Measurements from ENCODE around the gene TRAF7.
"Not testable (repeated sequence)": the region's sequence is repeated elsewhere in the genome, so short reads cannot be mapped to it uniquely, and the experiment has no call there.

The TRAF7 gene

DNA sequence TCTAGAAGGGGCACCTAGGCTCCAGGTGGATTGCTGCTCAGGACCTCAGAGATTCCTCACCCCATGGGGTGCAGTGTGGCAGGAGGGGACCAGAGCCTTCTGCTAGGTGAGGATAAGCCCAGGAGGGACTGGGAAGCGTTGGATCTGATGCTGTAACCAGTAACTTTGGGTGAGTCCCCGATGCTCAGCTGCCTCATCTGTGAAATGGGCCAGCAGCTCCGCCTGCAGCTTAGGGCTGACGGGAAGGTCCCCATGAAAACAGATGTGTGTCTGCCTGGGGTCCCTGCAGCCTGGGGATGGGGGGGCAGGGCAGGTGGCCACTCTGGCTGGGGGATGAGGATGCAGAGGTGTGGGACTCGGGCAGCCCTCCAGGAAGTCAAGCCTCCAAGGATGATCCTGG, 43.5 kb downstream of the TRAF7 start:
- H3K9ac ChIP-seq (ENCODE audit: low read length): no peak overlapping the region
- H3K9me3 ChIP-seq (ENCODE audit: low read length): no peaks in the 10 kb centered on the region
- no peak overlapping the region for H3K4me3 ChIP-seq (ENCODE audit: low read depth, low read length, poor library complexity, severe bottlenecking)
- H3K27ac ChIP-seq (ENCODE audit: low read depth, low read length, poor library complexity, severe bottlenecking): no peak overlapping the region
- H2AFZ ChIP-seq (ENCODE audit: low read length): no peak overlapping the region
- peaks cover 31% of the 10 kb centered on the region; the same call in 1 of the 2 replicates for H3K27me3 ChIP-seq (ENCODE audit: insufficient read depth, low read length)
- H3F3A ChIP-seq (ENCODE audit: insufficient read depth, low read length): no peaks in the 10 kb centered on the region
- no peaks in the 10 kb centered on the region for H4K20me1 ChIP-seq (ENCODE audit: insufficient read depth, low read length)
- no peaks in the 10 kb centered on the region for H3K79me2 ChIP-seq (ENCODE audit: insufficient read depth, low read length)
- H3K9me2 ChIP-seq (ENCODE audit: low read depth, low read length): no peaks in the 10 kb centered on the region
- H3K4me1 ChIP-seq (ENCODE audit: insufficient read depth, low read length, severe bottlenecking): peaks cover 3% of the 10 kb centered on the region
- H3K4me2 ChIP-seq (ENCODE audit: low read length): no peak overlapping the region
- TF ChIP-seq, protein P1, sequence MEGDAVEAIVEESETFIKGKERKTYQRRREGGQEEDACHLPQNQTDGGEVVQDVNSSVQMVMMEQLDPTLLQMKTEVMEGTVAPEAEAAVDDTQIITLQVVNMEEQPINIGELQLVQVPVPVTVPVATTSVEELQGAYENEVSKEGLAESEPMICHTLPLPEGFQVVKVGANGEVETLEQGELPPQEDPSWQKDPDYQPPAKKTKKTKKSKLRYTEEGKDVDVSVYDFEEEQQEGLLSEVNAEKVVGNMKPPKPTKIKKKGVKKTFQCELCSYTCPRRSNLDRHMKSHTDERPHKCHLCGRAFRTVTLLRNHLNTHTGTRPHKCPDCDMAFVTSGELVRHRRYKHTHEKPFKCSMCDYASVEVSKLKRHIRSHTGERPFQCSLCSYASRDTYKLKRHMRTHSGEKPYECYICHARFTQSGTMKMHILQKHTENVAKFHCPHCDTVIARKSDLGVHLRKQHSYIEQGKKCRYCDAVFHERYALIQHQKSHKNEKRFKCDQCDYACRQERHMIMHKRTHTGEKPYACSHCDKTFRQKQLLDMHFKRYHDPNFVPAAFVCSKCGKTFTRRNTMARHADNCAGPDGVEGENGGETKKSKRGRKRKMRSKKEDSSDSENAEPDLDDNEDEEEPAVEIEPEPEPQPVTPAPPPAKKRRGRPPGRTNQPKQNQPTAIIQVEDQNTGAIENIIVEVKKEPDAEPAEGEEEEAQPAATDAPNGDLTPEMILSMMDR (IDR thresholded peaks at IDR 0.05; ENCODE audit: low read length): no peak
- no peak for TF ChIP-seq EZH2 (IDR thresholded peaks at IDR 0.05; ENCODE audit: borderline replicate concordance, low read length)
- no peaks in the 10 kb centered on the region for H3K36me3 ChIP-seq (ENCODE audit: insufficient read depth, low read length)

DNA sequence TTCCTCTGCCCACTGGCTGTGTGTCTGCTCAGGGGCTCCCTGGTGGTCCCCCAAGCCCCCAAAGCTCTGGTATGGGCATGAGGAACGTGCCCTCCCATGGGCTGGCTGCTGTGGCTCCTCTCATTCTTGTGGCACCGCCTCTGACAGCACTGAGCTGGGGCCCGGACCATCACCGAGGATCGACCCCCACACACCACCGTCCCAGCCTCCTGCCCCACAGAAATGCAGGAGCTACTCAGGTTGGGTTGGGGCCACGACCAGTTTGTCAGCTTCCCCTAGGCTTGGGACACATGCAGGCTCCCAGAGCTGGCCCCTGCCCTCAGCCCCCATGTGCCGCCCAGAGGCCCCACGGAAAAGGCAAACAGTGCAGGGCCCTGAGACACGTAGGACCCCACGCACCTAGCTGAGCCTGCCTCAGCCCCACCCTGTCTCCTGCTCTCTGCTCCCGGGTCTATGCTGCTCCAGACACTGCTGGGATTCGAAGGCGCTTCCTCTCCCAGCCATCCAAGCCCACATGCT, 44.1 kb downstream of the TRAF7 start:
- Histone ChIP-seq H3K4me2 (ENCODE audit: low read length) (no peak overlapping the region), H3K9ac (ENCODE audit: low read length) (no peak overlapping the region), H3K27me3 (ENCODE audit: insufficient read depth, low read length) (peaks cover 31% of the 10 kb centered on the region; the same call in 1 of the 2 replicates)

DNA sequence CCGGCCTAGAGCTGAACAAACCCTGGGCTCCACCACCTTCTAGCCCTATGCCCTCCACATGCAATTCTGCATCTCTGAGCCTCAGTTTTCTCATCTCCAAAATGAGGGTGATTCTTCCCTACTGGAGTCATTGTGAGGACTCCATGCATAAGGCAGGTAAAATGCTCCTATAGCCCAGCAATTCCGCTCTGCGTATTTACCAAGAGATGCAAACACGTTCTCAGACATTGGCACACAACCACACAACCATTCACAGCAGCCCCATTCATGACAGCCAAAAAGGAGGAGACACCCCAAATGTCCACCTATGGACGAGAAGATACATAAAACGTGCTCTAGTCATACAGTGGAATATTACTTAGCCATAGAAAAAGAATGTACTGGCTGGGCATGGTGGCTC, 44.7 kb downstream of the TRAF7 start:
- H3K9me2 ChIP-seq (ENCODE audit: low read depth, low read length): no peaks in the 10 kb centered on the region
- no peak overlapping the region for H2AFZ ChIP-seq (ENCODE audit: low read length)
- no peaks in the 10 kb centered on the region for H3K36me3 ChIP-seq (ENCODE audit: insufficient read depth, low read length)
- H3K4me1 ChIP-seq (ENCODE audit: insufficient read depth, low read length, severe bottlenecking): peaks cover 10% of the 10 kb centered on the region
- no peak for TF ChIP-seq EZH2 (IDR thresholded peaks at IDR 0.05; ENCODE audit: borderline replicate concordance, low read length)
- TF ChIP-seq, protein P1 (IDR thresholded peaks at IDR 0.05; ENCODE audit: low read length): no peak
- H3K27me3 ChIP-seq (ENCODE audit: insufficient read depth, low read length): peaks cover 26% of the 10 kb centered on the region; the same call in 1 of the 2 replicates
- no peaks in the 10 kb centered on the region for H4K20me1 ChIP-seq (ENCODE audit: insufficient read depth, low read length)
- H3F3A ChIP-seq (ENCODE audit: insufficient read depth, low read length): no peaks in the 10 kb centered on the region
- no peaks in the 10 kb centered on the region for H3K9me3 ChIP-seq (ENCODE audit: low read length)
- H3K27ac ChIP-seq (ENCODE audit: low read depth, low read length, poor library complexity, severe bottlenecking): no peak overlapping the region
- H3K4me3 ChIP-seq (ENCODE audit: low read depth, low read length, poor library complexity, severe bottlenecking): no peak overlapping the region
- no peak overlapping the region for H3K4me2 ChIP-seq (ENCODE audit: low read length)
- H3K79me2 ChIP-seq (ENCODE audit: insufficient read depth, low read length): no peaks in the 10 kb centered on the region
- no peak overlapping the region for H3K9ac ChIP-seq (ENCODE audit: low read length)

More for the DNA sequence above, 44.1 kb downstream of the TRAF7 start:
- Histone ChIP-seq H3K4me3 (ENCODE audit: low read depth, low read length, poor library complexity, severe bottlenecking) (no peak overlapping the region), H3K9me3 (ENCODE audit: low read length) (no peaks in the 10 kb centered on the region), H3F3A (ENCODE audit: insufficient read depth, low read length) (no peaks in the 10 kb centered on the region), H3K27ac (ENCODE audit: low read depth, low read length, poor library complexity, severe bottlenecking) (no peak overlapping the region), H3K79me2 (ENCODE audit: insufficient read depth, low read length) (no peaks in the 10 kb centered on the region), H4K20me1 (ENCODE audit: insufficient read depth, low read length) (no peaks in the 10 kb centered on the region), H3K9me2 (ENCODE audit: low read depth, low read length) (no peaks in the 10 kb centered on the region), H3K36me3 (ENCODE audit: insufficient read depth, low read length) (no peaks in the 10 kb centered on the region), H2AFZ (ENCODE audit: low read length) (no peak overlapping the region), H3K4me1 (ENCODE audit: insufficient read depth, low read length, severe bottlenecking) (peaks cover 6% of the 10 kb centered on the region)
- TF ChIP-seq, protein P1 (IDR thresholded peaks at IDR 0.05; ENCODE audit: low read length): no peak
- no peak for TF ChIP-seq EZH2 (IDR thresholded peaks at IDR 0.05; ENCODE audit: borderline replicate concordance, low read length)

DNA sequence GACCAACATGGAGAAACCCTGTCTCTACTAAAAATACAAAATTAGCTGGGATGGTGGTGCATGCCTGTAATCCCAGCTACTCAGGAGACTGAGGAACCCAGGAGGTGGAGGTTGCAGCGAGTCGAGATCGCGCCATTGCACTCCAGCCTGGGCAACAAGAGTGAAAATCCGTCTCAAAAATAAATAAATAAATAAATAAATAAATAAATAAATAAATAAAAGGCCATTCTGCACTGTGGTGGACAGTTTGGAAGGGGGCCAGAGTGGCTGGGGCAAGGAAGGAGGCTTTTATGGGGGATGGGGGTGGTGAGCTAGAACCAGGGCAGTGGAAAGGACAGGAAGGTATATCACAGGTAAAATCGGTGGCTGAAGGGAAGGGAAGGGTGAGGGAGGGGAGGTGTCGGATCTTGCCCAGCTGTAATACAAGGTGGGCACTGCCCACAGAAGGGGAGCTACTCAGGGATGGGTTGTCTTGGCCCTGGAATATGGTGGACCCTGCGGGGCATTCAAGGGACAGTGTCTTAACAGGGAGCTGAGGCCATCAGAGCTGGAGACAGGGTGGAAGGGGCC, 47.6 kb downstream of the TRAF7 start:
- H3K27me3 ChIP-seq (ENCODE audit: insufficient read depth, low read length): peaks cover 12% of the 10 kb centered on the region; the same call in 1 of the 2 replicates
- H3F3A ChIP-seq (ENCODE audit: insufficient read depth, low read length); H3K4me3 ChIP-seq (ENCODE audit: low read depth, low read length, poor library complexity, severe bottlenecking); H3K4me2 ChIP-seq (ENCODE audit: low read length); H2AFZ ChIP-seq (ENCODE audit: low read length); H4K20me1 ChIP-seq (ENCODE audit: insufficient read depth, low read length); H3K9me2 ChIP-seq (ENCODE audit: low read depth, low read length); H3K9me3 ChIP-seq (ENCODE audit: low read length); H3K27ac ChIP-seq (ENCODE audit: low read depth, low read length, poor library complexity, severe bottlenecking); H3K9ac ChIP-seq (ENCODE audit: low read length); H3K79me2 ChIP-seq (ENCODE audit: insufficient read depth, low read length): not testable (repeated sequence)
- peaks cover 22% of the 10 kb centered on the region for H3K4me1 ChIP-seq (ENCODE audit: insufficient read depth, low read length, severe bottlenecking)
- peaks cover 16% of the 10 kb centered on the region; the same call in 1 of the 2 replicates for H3K36me3 ChIP-seq (ENCODE audit: insufficient read depth, low read length)
